ENCODE data around the gene PALM. TPM values are rescaled to one million over a fixed set of nuclear protein-coding genes. Genes with fewer than 3 reads are reported as not detected.

Gene PALM
- total RNA-seq, 1 experiment from 2014 or later: 10.8 TPM

- no peaks in the 10 kb centered on the region for H4K20me1 ChIP-seq (ENCODE audit: low read length)
- H3K9me3 ChIP-seq (ENCODE audit: low read length): no peaks in the 10 kb centered on the region
- no peak for TF ChIP-seq CTCF (conservative IDR thresholded peaks at IDR 0.05; ENCODE audit: low read depth, low read length)
- no peak for TF ChIP-seq EZH2 (IDR thresholded peaks at IDR 0.05; ENCODE audit: low read length, unreplicated experiment)
- TF ChIP-seq EZH2phosphoT487 (IDR thresholded peaks at IDR 0.05; ENCODE audit: borderline replicate concordance, low read length): no peak
- H3K9me2 ChIP-seq (replicated peaks; ENCODE audit: low read length): no peaks in the 10 kb centered on the region
- no peak for ATAC-seq
- POLR2A ChIA-PET (ENCODE audit: unreplicated experiment): interaction anchor here (0.7 kb wide), 1 partner anchor 101 kb away, joined by 4 read pairs; no protein-coding TSS in a partner anchor
- no peak for DNase-seq
- H3K27ac ChIP-seq (ENCODE audit: low read length): no peak overlapping the region
- H3K4me1 ChIP-seq (ENCODE audit: insufficient read depth, low read length): peaks cover 21% of the 10 kb centered on the region
- H3K4me3 ChIP-seq (ENCODE audit: low read length): peak overlapping the region; percentile 50; the same call in 1 of the 2 replicates
- CTCF ChIA-PET: no interaction called here
- no peaks in the 10 kb centered on the region for H3F3A ChIP-seq (ENCODE audit: low read length, unreplicated experiment)
- H2AFZ ChIP-seq (ENCODE audit: low read length): 0 out of 2 replicates have a peak overlapping the region, but pooled peaks have one; percentile 9
- peaks cover 26% of the 10 kb centered on the region for H3K79me2 ChIP-seq (ENCODE audit: low read length)
- no peaks in the 10 kb centered on the region for H3K36me3 ChIP-seq (ENCODE audit: low read depth, low read length)
- intact Hi-C loops (cut with micrococcal nuclease): loop anchor here (5.0 kb wide), 2 partner anchors 36 to 76 kb away; partner anchors contain the start of gene MISP
- no peaks in the 10 kb centered on the region for H3K27me3 ChIP-seq (ENCODE audit: low read length)
- H3K4me2 ChIP-seq (ENCODE audit: low read length): peak overlapping the region; percentile 77
- no peak overlapping the region for H3K9ac ChIP-seq (ENCODE audit: low read length)
- no TSS peak for BruUV-seq (replicated peaks)
Observed at GRCh38 chr19:676007-676338, 32.8 kb upstream of the PALM start.

- ChIA-PET POLR2A (ENCODE audit: unreplicated experiment) (interaction anchor here (0.5 to 0.8 kb wide), 2 partner anchors 76 to 552 kb away, joined by 3 to 17 read pairs; no protein-coding TSS in a partner anchor), CTCF (no interaction called here)
- TF ChIP-seq EZH2phosphoT487 (IDR thresholded peaks at IDR 0.05; ENCODE audit: borderline replicate concordance, low read length) (no peak), EZH2 (IDR thresholded peaks at IDR 0.05; ENCODE audit: low read length, unreplicated experiment) (no peak), CTCF (conservative IDR thresholded peaks at IDR 0.05; ENCODE audit: low read depth, low read length) (no peak)
- H3K9me2 ChIP-seq (replicated peaks; ENCODE audit: low read length): no peaks in the 10 kb centered on the region
- no peaks in the 10 kb centered on the region for H3K27me3 ChIP-seq (ENCODE audit: low read length)
- no peaks in the 10 kb centered on the region for H3K9me3 ChIP-seq (ENCODE audit: low read length)
- DNase-seq (peak; percentile 15), ATAC-seq (no peak)
- peak within 1 kb of the TSS; percentile 80 for H3K4me3 ChIP-seq (ENCODE audit: low read length)
- peak within 1 kb of the TSS; percentile 86 for H3K4me2 ChIP-seq (ENCODE audit: low read length)
- no peaks in the 10 kb centered on the region for H4K20me1 ChIP-seq (ENCODE audit: low read length)
- intact Hi-C loops (cut with micrococcal nuclease): loop anchor here (5.0 kb wide), 2 partner anchors 36 to 76 kb away; partner anchors contain the start of gene MISP
- BruUV-seq (replicated peaks): TSS peak; percentile 70
- H3K79me2 ChIP-seq (ENCODE audit: low read length): peaks cover 26% of the 10 kb centered on the region
- peak within 1 kb of the TSS; percentile 47 for H3K9ac ChIP-seq (ENCODE audit: low read length)
- peaks cover 21% of the 10 kb centered on the region for H3K4me1 ChIP-seq (ENCODE audit: insufficient read depth, low read length)
- H2AFZ ChIP-seq (ENCODE audit: low read length): 0 out of 2 replicates have a peak within 1 kb of the TSS, but pooled peaks have one; percentile 9
- H3K36me3 ChIP-seq (ENCODE audit: low read depth, low read length): no peaks in the 10 kb centered on the region
- H3F3A ChIP-seq (ENCODE audit: low read length, unreplicated experiment): no peaks in the 10 kb centered on the region
- H3K27ac ChIP-seq (ENCODE audit: low read length): 0 out of 2 replicates have a peak within 1 kb of the TSS, but pooled peaks have one; percentile 4
Observed at GRCh38 chr19:676339-677105, 32.2 kb upstream of the PALM start, which contains the start of gene FSTL3. TSS of gene FSTL3 (plus strand) at chr19:676392. CDS start at chr19:676424, 32 bp downstream.

Measured in PC-3 (cell line).